BLaER1 (cell line): ENCODE data around the gene HIF3A.

Experiments
- H3K27ac ChIP-seq: shearing (Covaris generic); formaldehyde crosslinking; 2 replicates; pipeline ENCODE4 v1.8.1; 2022
- H3K27me3 ChIP-seq: shearing (Covaris generic); formaldehyde crosslinking; 2 replicates; pipeline ENCODE4 v1.8.1; 2022
- H3K36me3 ChIP-seq: shearing (Covaris generic); formaldehyde crosslinking; 2 replicates; pipeline ENCODE4 v1.8.1; 2022
- H3K4me1 ChIP-seq: shearing (Covaris generic); formaldehyde crosslinking; 2 replicates; pipeline ENCODE4 v1.8.1; 2022
- H3K4me2 ChIP-seq: shearing (Covaris generic); formaldehyde crosslinking; 2 replicates; pipeline ENCODE4 v1.8.1; 2022
- H3K4me3 ChIP-seq: shearing (Covaris generic); formaldehyde crosslinking; 2 replicates; pipeline ENCODE4 v1.8.1; 2022
- H3K9ac ChIP-seq: shearing (Covaris generic); formaldehyde crosslinking; 2 replicates; pipeline ENCODE4 v1.8.1; 2022
- H3K9me3 ChIP-seq: shearing (Covaris generic); formaldehyde crosslinking; 2 replicates; pipeline ENCODE4 v1.8.1; 2022
- H4K20me1 ChIP-seq: shearing (Covaris generic); formaldehyde crosslinking; 2 replicates; pipeline ENCODE4 v1.8.1; 2022
- Cebpa-rat ChIP-seq: shearing (Covaris generic); IDR thresholded peaks from 2 replicates; pipeline ENCODE4 v1.8.1; 2022

HIF3A gene

DNA sequence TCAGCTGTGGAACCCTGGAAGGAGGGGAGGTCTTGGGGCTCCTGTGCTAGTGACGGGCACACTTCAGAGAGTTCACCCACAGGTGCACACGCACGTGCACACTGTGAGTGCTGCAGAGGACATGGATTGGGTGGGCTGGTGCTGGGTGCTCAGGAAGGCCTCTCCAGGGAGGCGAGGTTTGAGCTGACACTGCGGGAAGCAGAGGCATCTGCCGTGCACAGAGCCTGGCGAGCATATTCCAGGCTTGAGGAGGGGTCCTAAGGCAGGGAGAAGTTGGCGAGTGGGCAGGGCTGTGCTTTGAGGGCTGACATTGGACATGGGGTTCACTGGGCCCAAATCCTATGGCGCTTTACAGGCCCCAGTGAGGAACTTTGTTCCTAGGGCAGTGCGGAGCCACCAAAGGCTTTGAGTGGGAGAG, 90.9 kb downstream of the HIF3A start:
- Histone ChIP-seq H3K4me2 (no peak overlapping the region), H4K20me1 (no peaks in the 10 kb centered on the region), H3K36me3 (peaks cover 91% of the 10 kb centered on the region), H3K9me3 (no peaks in the 10 kb centered on the region), H3K9ac (no peak overlapping the region), H3K27ac (0 out of 2 replicates have a peak overlapping the region, but pooled peaks have one; percentile 18), H3K4me3 (no peak overlapping the region), H3K27me3 (no peaks in the 10 kb centered on the region), H3K4me1 (peaks cover 41% of the 10 kb centered on the region)
- TF ChIP-seq Cebpa-rat = no peak

- Histone ChIP-seq H3K4me1 (peaks cover 49% of the 10 kb centered on the region), H3K4me3 (no peak overlapping the region), H3K4me2 (no peak overlapping the region), H3K27ac (0 out of 2 replicates have a peak overlapping the region, but pooled peaks have one; percentile 18), H3K27me3 (no peaks in the 10 kb centered on the region), H4K20me1 (no peaks in the 10 kb centered on the region), H3K9ac (no peak overlapping the region), H3K9me3 (no peaks in the 10 kb centered on the region), H3K36me3 (peaks cover 83% of the 10 kb centered on the region)
- no peak for TF ChIP-seq Cebpa-rat
Measured at GRCh38 chr19:46388311-46389095, 91.7 kb downstream of the HIF3A start.

GRCh38 chr19:46390121-46390858, 93.4 kb downstream of the HIF3A start:
- Histone ChIP-seq H4K20me1 (no peaks in the 10 kb centered on the region), H3K36me3 (peaks cover 69% of the 10 kb centered on the region), H3K4me1 (peaks cover 63% of the 10 kb centered on the region), H3K27me3 (no peaks in the 10 kb centered on the region), H3K27ac (peak overlapping the region; percentile 94), H3K4me3 (no peak overlapping the region), H3K9ac (no peak overlapping the region; the same call in 1 of the 2 replicates), H3K4me2 (peak overlapping the region; percentile 82), H3K9me3 (no peaks in the 10 kb centered on the region)
- TF ChIP-seq Cebpa-rat = no peak

DNA sequence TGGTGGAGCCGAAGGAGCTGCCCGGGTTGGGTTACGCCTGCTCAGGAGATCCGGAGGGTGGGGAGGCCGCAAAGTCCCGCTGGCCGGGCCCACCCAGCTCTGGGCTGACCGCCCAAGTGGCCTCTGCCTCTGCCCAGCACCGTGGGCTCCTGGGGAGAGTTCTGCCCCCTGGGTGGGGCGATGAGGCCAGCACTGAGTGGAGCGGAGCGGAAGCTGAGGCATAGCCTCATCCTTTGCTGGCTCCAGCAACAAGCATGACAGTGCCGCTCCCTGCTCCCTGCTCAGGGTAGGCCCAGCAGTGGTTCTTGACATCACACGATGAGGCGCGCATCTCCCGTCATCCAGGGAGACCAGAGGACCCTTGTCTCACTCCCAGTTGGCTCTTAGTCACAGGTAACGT, 94.0 kb downstream of the HIF3A start:
- H3K27ac ChIP-seq = peak overlapping the region; percentile 94
- H3K36me3 ChIP-seq = peaks cover 63% of the 10 kb centered on the region
- H3K9me3 ChIP-seq = no peaks in the 10 kb centered on the region
- H4K20me1 ChIP-seq = no peaks in the 10 kb centered on the region
- peak overlapping the region; percentile 82 for H3K4me2 ChIP-seq
- H3K27me3 ChIP-seq = no peaks in the 10 kb centered on the region
- peaks cover 61% of the 10 kb centered on the region for H3K4me1 ChIP-seq
- no peak overlapping the region for H3K4me3 ChIP-seq
- H3K9ac ChIP-seq = peak overlapping the region; percentile 81
- no peak for TF ChIP-seq Cebpa-rat

DNA sequence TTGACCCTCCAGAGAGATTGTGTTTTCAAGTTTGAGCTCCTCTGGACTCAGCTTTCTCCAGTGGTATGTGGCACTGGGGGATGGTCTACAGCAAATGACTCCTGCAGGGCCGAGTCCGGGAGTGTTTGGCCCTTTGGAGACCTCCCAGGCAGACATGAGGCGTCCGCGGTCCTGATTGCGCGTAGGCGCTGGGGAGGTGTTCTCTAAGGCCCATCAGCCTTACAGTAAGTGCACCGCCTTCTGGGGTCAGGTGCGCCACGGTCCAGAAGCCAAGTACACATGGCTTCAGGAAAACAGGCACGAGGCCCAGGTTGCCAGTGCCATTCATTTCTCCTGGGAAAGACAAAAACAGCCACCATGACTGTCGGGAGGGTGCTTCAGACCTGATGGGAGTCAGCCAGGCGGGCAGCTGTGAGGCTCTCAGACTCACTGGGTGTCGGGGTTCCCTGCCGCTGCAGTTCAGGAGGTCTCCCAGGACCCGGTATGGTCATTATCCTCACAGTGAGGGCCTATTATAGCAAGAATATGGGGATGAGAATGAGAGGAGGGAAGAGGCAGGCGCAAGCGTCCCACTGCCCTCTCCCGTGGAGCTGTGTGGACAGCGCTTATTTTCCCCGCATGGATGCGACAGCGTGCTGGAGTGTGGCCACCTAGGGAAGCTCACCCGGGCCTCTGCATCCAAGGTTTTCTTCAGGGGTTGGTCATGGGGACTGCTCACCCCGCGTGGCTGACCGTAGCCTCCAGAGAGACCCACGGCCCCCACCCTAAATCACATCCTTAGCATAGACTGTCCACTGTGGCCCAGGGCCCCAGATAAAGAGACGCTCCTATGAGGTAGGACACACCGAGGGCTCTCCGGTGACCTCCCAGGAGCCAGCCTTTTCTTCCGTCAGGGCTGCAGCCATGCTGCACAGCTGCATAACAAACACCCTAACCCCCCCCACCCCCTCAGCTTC, 94.7 kb downstream of the HIF3A start:
- peak overlapping the region; percentile 82 for H3K4me2 ChIP-seq
- peak overlapping the region; percentile 94 for H3K27ac ChIP-seq
- H3K9me3 ChIP-seq = no peaks in the 10 kb centered on the region
- peak overlapping the region; percentile 47 for H3K4me3 ChIP-seq
- peak overlapping the region; percentile 81 for H3K9ac ChIP-seq
- no peaks in the 10 kb centered on the region for H3K27me3 ChIP-seq
- no peak for TF ChIP-seq Cebpa-rat
- peaks cover 64% of the 10 kb centered on the region for H3K4me1 ChIP-seq
- peaks cover 56% of the 10 kb centered on the region for H3K36me3 ChIP-seq
- no peaks in the 10 kb centered on the region for H4K20me1 ChIP-seq

- Histone ChIP-seq H3K9me3 (no peaks in the 10 kb centered on the region), H3K4me2 (peak overlapping the region; percentile 82), H3K27ac (peak overlapping the region; percentile 94), H3K27me3 (no peaks in the 10 kb centered on the region), H4K20me1 (no peaks in the 10 kb centered on the region), H3K4me3 (peak overlapping the region; percentile 47), H3K36me3 (peaks cover 49% of the 10 kb centered on the region), H3K9ac (peak overlapping the region; percentile 81), H3K4me1 (peaks cover 64% of the 10 kb centered on the region)
- no peak for TF ChIP-seq Cebpa-rat
Measured at GRCh38 chr19:46392252-46392801, 95.5 kb downstream of the HIF3A start.

DNA sequence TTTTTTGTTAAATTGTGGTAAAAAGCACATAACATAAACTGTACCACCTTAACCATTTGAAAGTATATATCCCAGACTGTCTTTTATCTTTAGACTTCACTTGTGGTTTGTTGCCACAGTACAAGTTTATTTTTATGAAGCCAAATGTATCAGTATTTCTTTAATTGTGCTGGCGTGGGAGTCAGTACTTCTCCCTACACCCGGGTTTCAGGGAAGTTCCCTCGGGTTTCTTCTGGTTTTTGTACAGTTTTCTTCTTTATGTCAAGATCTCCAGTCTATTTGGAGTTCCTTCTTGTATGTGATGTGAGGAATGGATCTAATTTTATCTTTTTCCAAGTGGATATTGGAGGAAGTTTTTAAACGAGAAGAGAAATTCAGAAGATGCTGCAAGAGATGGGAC, 96.0 kb downstream of the HIF3A start:
- peaks cover 64% of the 10 kb centered on the region for H3K4me1 ChIP-seq

More for the DNA sequence above, 96.0 kb downstream of the HIF3A start:
- peak overlapping the region; percentile 94 for H3K27ac ChIP-seq
- peak overlapping the region; percentile 47 for H3K4me3 ChIP-seq
- TF ChIP-seq Cebpa-rat = no peak
- peak overlapping the region; percentile 81 for H3K9ac ChIP-seq
- H3K27me3 ChIP-seq = no peaks in the 10 kb centered on the region
- no peaks in the 10 kb centered on the region for H3K9me3 ChIP-seq
- peak overlapping the region; percentile 82 for H3K4me2 ChIP-seq
- no peaks in the 10 kb centered on the region for H4K20me1 ChIP-seq
- H3K36me3 ChIP-seq = peaks cover 44% of the 10 kb centered on the region
